Mucosa of rectum (tissue), 2 donors: Measurements from ENCODE around the gene TNFRSF1A.
A peak's percentile ranks its signal among the peaks of the same experiment; 100 is the strongest.

Experiments
- H3K27ac ChIP-seq, 2 donors: one replicate each; pipeline ENCODE4 v1.7.0; 2013; ENCODE audit warnings: inconsistent platforms in 2 of 2, low read depth in 2 of 2, low read length in 2 of 2
- H3K27me3 ChIP-seq, 2 donors: one replicate each; pipeline ENCODE4 v1.7.0; 2013; ENCODE audit warnings: low read length in 2 of 2; ENCODE audit not compliant: control insufficient read depth in 2 of 2, insufficient read depth in 2 of 2
- H3K36me3 ChIP-seq, 2 donors: one replicate each; pipeline ENCODE4 v1.7.0; 2013; ENCODE audit warnings: low read length in 2 of 2; ENCODE audit not compliant: control insufficient read depth in 2 of 2, insufficient read depth in 2 of 2
- H3K4me1 ChIP-seq, 2 donors: one replicate each; pipeline ENCODE4 v1.7.0; 2013; ENCODE audit warnings: low read length in 2 of 2, mild to moderate bottlenecking in 1 of 2; ENCODE audit not compliant: control insufficient read depth in 2 of 2, insufficient read depth in 2 of 2
- H3K4me3 ChIP-seq, 2 donors: one replicate each; pipeline ENCODE4 v1.7.0; 2013; ENCODE audit warnings: low read length in 2 of 2
- H3K9ac ChIP-seq, 2 donors: one replicate each; pipeline ENCODE4 v1.7.0; 2013; ENCODE audit warnings: low read length in 2 of 2, low read depth in 1 of 2, mild to moderate bottlenecking in 1 of 2
- H3K9me3 ChIP-seq, 2 donors: one replicate each; pipeline ENCODE4 v1.7.0; 2013; ENCODE audit warnings: low read length in 2 of 2; ENCODE audit not compliant: control insufficient read depth in 2 of 2
- donor health status: healthy.
- donor health status: Normal muscosa, but diverticular disease.

Gene TNFRSF1A

GRCh38 chr12:6315184-6315583 lies 26.7 kb downstream of the TNFRSF1A start:
- H3K27me3 ChIP-seq: no peaks in the 10 kb centered on the region
- H3K9ac ChIP-seq: no peak overlapping the region
- H3K27ac ChIP-seq: no peak overlapping the region
- H3K4me3 ChIP-seq: no peak overlapping the region
- peaks cover 36 to 57% of the 10 kb centered on the region in 2 donors for H3K36me3 ChIP-seq
- H3K9me3 ChIP-seq: no peaks in the 10 kb centered on the region
- H3K4me1 ChIP-seq: peaks cover 25 to 28% of the 10 kb centered on the region in 2 donors

- no peaks in the 10 kb centered on the region for H3K9me3 ChIP-seq
- no peaks in the 10 kb centered on the region for H3K27me3 ChIP-seq
- peaks cover 33 to 53% of the 10 kb centered on the region in 2 donors for H3K36me3 ChIP-seq
- no peak overlapping the region for H3K9ac ChIP-seq
- no peak overlapping the region for H3K4me3 ChIP-seq
- H3K27ac ChIP-seq: no peak overlapping the region
- H3K4me1 ChIP-seq: peaks cover 25 to 31% of the 10 kb centered on the region in 2 donors
These were observed 27.1 kb downstream of the TNFRSF1A start for GRCh38 chr12:6314776-6315175.

- Histone ChIP-seq H3K4me1 (peaks cover 25 to 39% of the 10 kb centered on the region in 2 donors), H3K9ac (peak overlapping the region; percentile 54 to 92), H3K27ac (peak overlapping the region; percentile 93 to 97), H3K36me3 (peaks cover 28 to 45% of the 10 kb centered on the region in 2 donors), H3K9me3 (no peaks in the 10 kb centered on the region), H3K4me3 (peak overlapping the region; percentile 20 to 55), H3K27me3 (no peaks in the 10 kb centered on the region)
These were observed 28.4 kb downstream of the TNFRSF1A start for GRCh38 chr12:6313326-6313940.

- Histone ChIP-seq H3K9ac (peak overlapping the region; percentile 60 to 92), H3K4me1 (peaks cover 26 to 46% of the 10 kb centered on the region in 2 donors), H3K27me3 (no peaks in the 10 kb centered on the region), H3K9me3 (no peaks in the 10 kb centered on the region), H3K27ac (peak overlapping the region; percentile 93 to 97), H3K4me3 (peak overlapping the region; percentile 50 to 55), H3K36me3 (peaks cover 23 to 38% of the 10 kb centered on the region in 2 donors)
These were observed 29.1 kb downstream of the TNFRSF1A start for GRCh38 chr12:6312529-6313325.

- no peaks in the 10 kb centered on the region for H3K9me3 ChIP-seq
- H3K4me1 ChIP-seq: peaks cover 27 to 49% of the 10 kb centered on the region in 2 donors
- peak overlapping the region; percentile 67 to 74 for H3K4me3 ChIP-seq
- peaks cover 23 to 31% of the 10 kb centered on the region in 2 donors for H3K36me3 ChIP-seq
- peak overlapping the region; percentile 60 to 92 for H3K9ac ChIP-seq
- peak overlapping the region; percentile 93 to 97 for H3K27ac ChIP-seq
- H3K27me3 ChIP-seq: no peaks in the 10 kb centered on the region
These were observed 29.9 kb downstream of the TNFRSF1A start for GRCh38 chr12:6311822-6312528.

GRCh38 chr12:6310771-6311610 lies 30.9 kb downstream of the TNFRSF1A start:
- Histone ChIP-seq H3K4me3 (peak overlapping the region; percentile 67 to 74), H3K9me3 (no peaks in the 10 kb centered on the region), H3K36me3 (peaks cover 19 to 21% of the 10 kb centered on the region in 2 donors), H3K27me3 (no peaks in the 10 kb centered on the region), H3K27ac (peak overlapping the region; percentile 93 to 97), H3K9ac (peak overlapping the region; percentile 60 to 92), H3K4me1 (peaks cover 27 to 49% of the 10 kb centered on the region in 2 donors)

GRCh38 chr12:6307529-6307928 lies 34.3 kb downstream of the TNFRSF1A start:
- H3K9ac ChIP-seq: no peak overlapping the region
- H3K27ac ChIP-seq: no peak overlapping the region
- peaks cover 24 to 50% of the 10 kb centered on the region in 2 donors for H3K4me1 ChIP-seq

GRCh38 chr12:6306599-6307220 lies 35.2 kb downstream of the TNFRSF1A start:
- H3K4me3 ChIP-seq: no peak overlapping the region
- no peaks in the 10 kb centered on the region for H3K27me3 ChIP-seq
- no peak overlapping the region for H3K9ac ChIP-seq
- no peaks in the 10 kb centered on the region for H3K36me3 ChIP-seq
- H3K4me1 ChIP-seq: peaks cover 19 to 50% of the 10 kb centered on the region in 2 donors
- H3K27ac ChIP-seq: no peak overlapping the region
- no peaks in the 10 kb centered on the region for H3K9me3 ChIP-seq

More at GRCh38 chr12:6307529-6307928, 34.3 kb downstream of the TNFRSF1A start:
- H3K4me3 ChIP-seq: no peak overlapping the region
- H3K27me3 ChIP-seq: no peaks in the 10 kb centered on the region
- H3K9me3 ChIP-seq: no peaks in the 10 kb centered on the region
- no peaks in the 10 kb centered on the region for H3K36me3 ChIP-seq

- H3K4me1 ChIP-seq: peaks cover 16 to 44% of the 10 kb centered on the region in 2 donors
- no peak overlapping the region for H3K9ac ChIP-seq
- no peaks in the 10 kb centered on the region for H3K27me3 ChIP-seq
- H3K36me3 ChIP-seq: no peaks in the 10 kb centered on the region
- H3K9me3 ChIP-seq: no peaks in the 10 kb centered on the region
- H3K27ac ChIP-seq: no peak overlapping the region
- H3K4me3 ChIP-seq: no peak overlapping the region
These were observed 35.7 kb downstream of the TNFRSF1A start for GRCh38 chr12:6306151-6306550.
